Adipocyte (in vitro differentiated cells): ENCODE data around the gene SFI1.
"Not testable (repeated sequence)": the region's sequence is repeated elsewhere in the genome, so short reads cannot be mapped to it uniquely, and the experiment has no call there.

Experiments
- DNase-seq: peaks from one replicate; pipeline ENCODE4 v3.0.0-alpha.2; 2015; ENCODE audit warnings: low read depth
- H3K27me3 ChIP-seq: replicated peaks from 2 replicates; pipeline ENCODE4 v1.7.0; 2013; ENCODE audit warnings: mild to moderate bottlenecking, low read length, moderate library complexity; ENCODE audit not compliant: control insufficient read depth, insufficient read depth
- H3K36me3 ChIP-seq: 2 replicates; pipeline ENCODE4 v1.7.0; 2013; ENCODE audit warnings: low read length, mild to moderate bottlenecking, moderate library complexity; ENCODE audit not compliant: control insufficient read depth, insufficient read depth, severe bottlenecking
- H3K4me1 ChIP-seq: 2 replicates; pipeline ENCODE4 v1.7.0; 2013; ENCODE audit warnings: mild to moderate bottlenecking, low read length, moderate library complexity; ENCODE audit not compliant: control insufficient read depth, insufficient read depth
- H3K4me3 ChIP-seq: 2 replicates; pipeline ENCODE4 v1.7.0; 2013; ENCODE audit warnings: mild to moderate bottlenecking, low read length, moderate library complexity
- H3K9ac ChIP-seq: 2 replicates; pipeline ENCODE4 v1.7.0; 2013; ENCODE audit warnings: mild to moderate bottlenecking, low read length, moderate library complexity
- H3K9me3 ChIP-seq: 2 replicates; pipeline ENCODE4 v1.7.0; 2013; ENCODE audit warnings: mild to moderate bottlenecking, low read length, moderate library complexity; ENCODE audit not compliant: control insufficient read depth

The SFI1 gene

GRCh38 chr22:31556627-31557203 lies 60.4 kb downstream of the SFI1 start:
- H3K4me1 ChIP-seq: peaks cover 9% of the 10 kb centered on the region
- H3K9ac ChIP-seq: no peak overlapping the region
- H3K36me3 ChIP-seq: no peaks in the 10 kb centered on the region
- no peaks in the 10 kb centered on the region for H3K9me3 ChIP-seq
- H3K4me3 ChIP-seq: no peak overlapping the region
- H3K27me3 ChIP-seq: no peaks in the 10 kb centered on the region
- DNase-seq: peak; percentile 78

GRCh38 chr22:31558546-31558945 lies 62.2 kb downstream of the SFI1 start:
- DNase-seq, H3K9me3 ChIP-seq, H3K27me3 ChIP-seq, H3K36me3 ChIP-seq, H3K9ac ChIP-seq, H3K4me3 ChIP-seq: not testable (repeated sequence)
- peaks cover 11% of the 10 kb centered on the region for H3K4me1 ChIP-seq

GRCh38 chr22:31561238-31561887 lies 65.0 kb downstream of the SFI1 start:
- Histone ChIP-seq H3K36me3 (no peaks in the 10 kb centered on the region), H3K4me1 (peaks cover 11% of the 10 kb centered on the region), H3K9me3 (no peaks in the 10 kb centered on the region), H3K4me3 (peak overlapping the region; percentile 11), H3K9ac (peak overlapping the region; percentile 79), H3K27me3 (no peaks in the 10 kb centered on the region)
- peak; percentile 96 for DNase-seq

GRCh38 chr22:31561970-31562369 lies 65.6 kb downstream of the SFI1 start:
- H3K4me1 ChIP-seq: peaks cover 11% of the 10 kb centered on the region
- H3K27me3 ChIP-seq: no peaks in the 10 kb centered on the region
- DNase-seq: no peak
- no peaks in the 10 kb centered on the region for H3K36me3 ChIP-seq
- no peak overlapping the region for H3K4me3 ChIP-seq
- no peaks in the 10 kb centered on the region for H3K9me3 ChIP-seq
- peak overlapping the region; percentile 79 for H3K9ac ChIP-seq

DNA sequence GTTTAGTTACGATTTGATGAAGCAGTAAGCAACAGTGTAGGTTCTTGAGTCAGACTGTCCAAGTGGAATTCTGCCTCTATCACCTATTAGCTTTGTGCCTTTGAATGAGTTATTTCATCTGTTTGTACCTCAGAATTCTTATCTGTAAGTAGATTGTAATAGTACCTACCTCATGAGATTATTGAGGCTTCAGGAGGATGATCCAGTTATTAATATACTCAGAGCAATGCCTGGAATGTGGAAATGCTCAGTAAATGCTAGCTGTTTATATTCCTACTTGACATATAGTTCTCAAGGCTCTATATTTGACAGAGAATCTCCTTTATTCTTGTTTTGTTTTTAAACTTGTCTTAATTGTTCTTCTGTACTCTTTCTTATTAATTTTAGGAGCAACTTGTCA lies 70.1 kb downstream of the SFI1 start:
- Histone ChIP-seq H3K4me3 (no peak overlapping the region), H3K9ac (no peak overlapping the region), H3K9me3 (no peaks in the 10 kb centered on the region), H3K27me3 (no peaks in the 10 kb centered on the region), H3K36me3 (no peaks in the 10 kb centered on the region), H3K4me1 (peaks cover 15% of the 10 kb centered on the region)
- peak; percentile 27 for DNase-seq

DNA sequence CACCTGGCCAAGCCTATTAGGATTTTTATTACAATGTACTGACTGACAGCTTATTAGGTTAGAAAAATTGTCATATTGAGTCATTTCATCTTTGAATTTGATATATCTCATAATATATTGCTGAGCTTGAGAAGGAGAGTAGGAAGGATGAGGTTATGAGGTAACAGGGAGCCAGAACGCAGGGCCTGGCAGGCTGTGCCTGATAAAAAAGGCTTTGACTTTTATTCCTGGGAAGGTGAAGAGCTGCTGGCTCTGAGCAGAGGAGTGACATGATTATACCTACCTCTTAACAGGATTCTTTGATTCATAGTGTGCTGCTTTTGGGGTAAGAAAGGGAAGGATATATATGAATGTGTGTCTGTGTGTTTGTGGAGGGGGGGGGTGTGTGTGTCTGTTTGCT lies 70.9 kb downstream of the SFI1 start:
- peaks cover 7% of the 10 kb centered on the region for H3K4me1 ChIP-seq
- H3K4me3 ChIP-seq: no peak overlapping the region
- DNase-seq: no peak
- H3K9me3 ChIP-seq: no peaks in the 10 kb centered on the region
- H3K9ac ChIP-seq: no peak overlapping the region
- no peaks in the 10 kb centered on the region for H3K27me3 ChIP-seq
- no peaks in the 10 kb centered on the region for H3K36me3 ChIP-seq

- no peaks in the 10 kb centered on the region for H3K27me3 ChIP-seq
- no peak overlapping the region for H3K9ac ChIP-seq
- peaks cover 6% of the 10 kb centered on the region for H3K4me1 ChIP-seq
- no peak overlapping the region for H3K4me3 ChIP-seq
- no peak for DNase-seq
- H3K36me3 ChIP-seq: no peaks in the 10 kb centered on the region
- no peaks in the 10 kb centered on the region for H3K9me3 ChIP-seq
These were observed 71.4 kb downstream of the SFI1 start for GRCh38 chr22:31567702-31568101.

- peaks cover 14% of the 10 kb centered on the region for H3K4me1 ChIP-seq
- DNase-seq: no peak
- no peaks in the 10 kb centered on the region for H3K9me3 ChIP-seq
- H3K27me3 ChIP-seq: no peaks in the 10 kb centered on the region
- no peak overlapping the region for H3K9ac ChIP-seq
- H3K36me3 ChIP-seq: no peaks in the 10 kb centered on the region
- H3K4me3 ChIP-seq: no peak overlapping the region
These were observed 72.8 kb downstream of the SFI1 start for GRCh38 chr22:31569126-31569525.

DNA sequence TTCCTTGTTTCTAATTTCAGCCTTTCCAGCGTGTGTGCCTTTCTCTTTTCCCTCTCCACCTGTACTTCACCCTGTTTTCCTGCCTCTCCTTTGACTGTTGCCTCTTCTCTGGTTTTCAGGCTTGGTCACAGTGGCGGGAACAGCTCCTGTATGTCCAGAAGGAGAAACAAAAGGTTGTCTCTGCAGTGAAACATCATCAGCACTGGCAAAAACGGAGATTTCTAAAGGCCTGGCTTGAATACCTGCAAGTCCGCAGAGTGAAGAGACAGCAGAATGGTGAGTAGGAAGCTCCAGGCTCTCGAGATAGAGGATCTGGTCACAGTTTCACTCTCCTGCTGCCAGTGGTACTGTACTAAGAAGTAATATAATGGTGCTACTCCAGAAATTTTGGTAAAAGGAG lies 76.6 kb downstream of the SFI1 start:
- Histone ChIP-seq H3K9ac (no peak overlapping the region), H3K27me3 (no peaks in the 10 kb centered on the region), H3K36me3 (no peaks in the 10 kb centered on the region), H3K4me3 (no peak overlapping the region), H3K9me3 (no peaks in the 10 kb centered on the region), H3K4me1 (peaks cover 31% of the 10 kb centered on the region)
- no peak for DNase-seq

GRCh38 chr22:31574055-31574670 lies 77.8 kb downstream of the SFI1 start:
- Histone ChIP-seq H3K27me3 (no peaks in the 10 kb centered on the region), H3K36me3 (no peaks in the 10 kb centered on the region), H3K4me3 (peak overlapping the region; percentile 54), H3K9me3 (no peaks in the 10 kb centered on the region), H3K4me1 (peaks cover 30% of the 10 kb centered on the region), H3K9ac (peak overlapping the region; percentile 75)
- DNase-seq: no peak

GRCh38 chr22:31575190-31575589 lies 78.9 kb downstream of the SFI1 start:
- H3K9me3 ChIP-seq: no peaks in the 10 kb centered on the region
- H3K4me1 ChIP-seq: peaks cover 26% of the 10 kb centered on the region
- peak overlapping the region; percentile 22 for H3K9ac ChIP-seq
- H3K27me3 ChIP-seq: no peaks in the 10 kb centered on the region
- no peak for DNase-seq
- H3K36me3 ChIP-seq: no peaks in the 10 kb centered on the region
- H3K4me3 ChIP-seq: no peak overlapping the region
